Measurements from ENCODE around the gene CCDC82.

- TF ChIP-seq CTCF (IDR thresholded peaks at IDR 0.05) (no peak), POLR2A (IDR thresholded peaks at IDR 0.05) (peak in 1 of 2 donors; percentile 64)
Measured at GRCh38 chr11:96306933-96307775, 82.6 kb downstream of the CCDC82 start.
